NB4 (cell line): ENCODE data around the gene AACS.

ENCODE experiments used
- MYC ChIP-seq: IDR thresholded peaks from 2 replicates; pipeline ENCODE4 v1.6.1; 2011; ENCODE audit warnings: low read depth, low read length
- POLR2A ChIP-seq: IDR thresholded peaks from 2 replicates; pipeline ENCODE4 v1.6.1; 2011; ENCODE audit warnings: mild to moderate bottlenecking; ENCODE audit not compliant: insufficient read length; ENCODE audit errors: extremely low read depth
- TF ChIP-seq, protein P1 (sequence below): IDR thresholded peaks from one replicate; pipeline ENCODE4 v1.5.1; 2012; ENCODE audit warnings: low read depth, low read length
- TF ChIP-seq, protein P2 (sequence below): IDR thresholded peaks from 2 replicates; pipeline ENCODE4 v1.6.1; 2011; ENCODE audit warnings: low read depth, low read length

DNA sequence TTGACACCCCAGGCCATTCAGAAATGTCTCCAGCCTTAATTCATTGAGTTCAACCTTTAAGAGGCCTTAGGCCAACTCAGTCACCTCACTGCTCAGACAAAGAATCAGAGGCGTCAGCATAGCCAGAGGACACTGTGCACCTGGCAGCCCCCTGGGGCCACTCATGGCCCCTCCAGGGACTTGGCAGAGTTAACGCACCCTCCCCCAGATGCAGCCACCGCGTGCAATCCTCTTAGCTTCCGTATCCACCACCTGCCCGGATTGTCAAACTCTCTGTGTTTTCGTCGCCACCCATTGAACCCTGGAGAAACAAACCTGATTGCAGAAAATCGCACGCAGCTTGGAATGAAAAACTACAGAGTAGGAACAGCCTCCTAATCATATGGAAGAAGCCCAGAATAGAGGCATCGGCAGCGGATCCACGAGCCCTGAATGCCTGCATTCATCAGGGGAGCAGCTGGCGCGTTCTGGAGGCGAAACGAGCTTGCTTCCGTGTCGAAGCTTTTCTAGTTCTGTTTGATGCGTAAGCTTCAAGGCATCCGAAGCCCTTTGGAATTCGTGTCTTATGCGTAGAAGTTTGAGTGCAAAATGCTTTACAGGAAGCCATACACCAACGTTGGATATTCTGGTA is 49.4 kb upstream of the AACS start:
- TF ChIP-seq, protein P1, sequence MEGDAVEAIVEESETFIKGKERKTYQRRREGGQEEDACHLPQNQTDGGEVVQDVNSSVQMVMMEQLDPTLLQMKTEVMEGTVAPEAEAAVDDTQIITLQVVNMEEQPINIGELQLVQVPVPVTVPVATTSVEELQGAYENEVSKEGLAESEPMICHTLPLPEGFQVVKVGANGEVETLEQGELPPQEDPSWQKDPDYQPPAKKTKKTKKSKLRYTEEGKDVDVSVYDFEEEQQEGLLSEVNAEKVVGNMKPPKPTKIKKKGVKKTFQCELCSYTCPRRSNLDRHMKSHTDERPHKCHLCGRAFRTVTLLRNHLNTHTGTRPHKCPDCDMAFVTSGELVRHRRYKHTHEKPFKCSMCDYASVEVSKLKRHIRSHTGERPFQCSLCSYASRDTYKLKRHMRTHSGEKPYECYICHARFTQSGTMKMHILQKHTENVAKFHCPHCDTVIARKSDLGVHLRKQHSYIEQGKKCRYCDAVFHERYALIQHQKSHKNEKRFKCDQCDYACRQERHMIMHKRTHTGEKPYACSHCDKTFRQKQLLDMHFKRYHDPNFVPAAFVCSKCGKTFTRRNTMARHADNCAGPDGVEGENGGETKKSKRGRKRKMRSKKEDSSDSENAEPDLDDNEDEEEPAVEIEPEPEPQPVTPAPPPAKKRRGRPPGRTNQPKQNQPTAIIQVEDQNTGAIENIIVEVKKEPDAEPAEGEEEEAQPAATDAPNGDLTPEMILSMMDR: no peak
- TF ChIP-seq POLR2A (no peak), MYC (no peak)
- TF ChIP-seq, protein P2, sequence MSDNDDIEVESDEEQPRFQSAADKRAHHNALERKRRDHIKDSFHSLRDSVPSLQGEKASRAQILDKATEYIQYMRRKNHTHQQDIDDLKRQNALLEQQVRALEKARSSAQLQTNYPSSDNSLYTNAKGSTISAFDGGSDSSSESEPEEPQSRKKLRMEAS: no peak
